ENCODE measurements around the gene KCNA4.

Gene KCNA4

GRCh38 chr11:30016588-30017363 is at the start of gene KCNA4:
Gene KCNA4 (minus strand): TSS chr11:30017030. CDS start chr11:30012678, 4,352 bp downstream.
- H3K36me3 ChIP-seq (ENCODE audit: insufficient read depth): no peaks in the 10 kb centered on the region
- no peaks in the 10 kb centered on the region for H3K27me3 ChIP-seq (ENCODE audit: insufficient read depth, low read depth)
- H3K79me2 ChIP-seq (ENCODE audit: insufficient read depth, low read depth): no peaks in the 10 kb centered on the region
- H3K4me2 ChIP-seq: peak within 1 kb of the TSS; percentile 89
- no peak within 1 kb of the TSS for H3K27ac ChIP-seq
- H3K4me3 ChIP-seq (IDR thresholded peaks at IDR 0.05; ENCODE audit: insufficient read depth, low read depth, low read length): no peak within 1 kb of the TSS
- TF ChIP-seq CTCF (conservative IDR thresholded peaks at IDR 0.05; ENCODE audit: low read depth, low read length): peak; percentile 44
- peak within 1 kb of the TSS; percentile 83 for H2AFZ ChIP-seq (ENCODE audit: low read depth)
- no peaks in the 10 kb centered on the region for H4K20me1 ChIP-seq (ENCODE audit: insufficient read depth)
- no peaks in the 10 kb centered on the region for H3K4me1 ChIP-seq (ENCODE audit: low read depth, poor library complexity, severe bottlenecking)
- H3K9ac ChIP-seq: peak within 1 kb of the TSS; percentile 31; the same call in 1 of the 2 replicates

DNA sequence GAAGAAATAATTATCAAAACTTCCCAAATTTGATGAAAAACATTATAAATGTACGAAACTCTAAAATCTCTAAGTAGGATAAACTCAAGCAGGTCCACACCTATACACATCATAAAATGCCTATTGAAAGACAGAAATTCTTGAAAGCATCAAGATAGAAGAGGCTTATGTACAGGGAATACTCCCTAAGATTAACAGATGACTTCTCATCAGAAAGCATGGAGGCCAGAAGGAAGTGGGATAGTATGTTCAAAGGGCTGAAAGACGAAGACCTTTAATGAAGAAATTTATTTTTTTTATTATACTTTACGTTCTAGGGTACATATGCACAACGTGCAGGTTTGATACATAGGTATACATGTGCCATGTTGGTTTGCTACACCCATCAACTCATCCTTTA is 45.3 kb upstream of the KCNA4 start:
- Histone ChIP-seq H3K4me1 (ENCODE audit: low read depth, poor library complexity, severe bottlenecking) (no peaks in the 10 kb centered on the region), H3K36me3 (ENCODE audit: insufficient read depth) (no peaks in the 10 kb centered on the region), H2AFZ (ENCODE audit: low read depth) (no peak overlapping the region), H3K79me2 (ENCODE audit: insufficient read depth, low read depth) (no peaks in the 10 kb centered on the region), H3K4me3 (IDR thresholded peaks at IDR 0.05; ENCODE audit: insufficient read depth, low read depth, low read length) (no peak overlapping the region), H4K20me1 (ENCODE audit: insufficient read depth) (no peaks in the 10 kb centered on the region), H3K4me2 (no peak overlapping the region), H3K9ac (no peak overlapping the region), H3K27ac (no peak overlapping the region), H3K27me3 (ENCODE audit: insufficient read depth, low read depth) (no peaks in the 10 kb centered on the region)
- no peak for TF ChIP-seq CTCF (conservative IDR thresholded peaks at IDR 0.05; ENCODE audit: low read depth, low read length)

GRCh38 chr11:30059172-30059815 is 42.5 kb upstream of the KCNA4 start:
- Histone ChIP-seq H3K9ac (no peak overlapping the region), H3K27me3 (ENCODE audit: insufficient read depth, low read depth) (no peaks in the 10 kb centered on the region), H3K4me2 (no peak overlapping the region), H2AFZ (ENCODE audit: low read depth) (no peak overlapping the region), H3K36me3 (ENCODE audit: insufficient read depth) (no peaks in the 10 kb centered on the region), H3K27ac (no peak overlapping the region), H3K79me2 (ENCODE audit: insufficient read depth, low read depth) (no peaks in the 10 kb centered on the region), H3K4me1 (ENCODE audit: low read depth, poor library complexity, severe bottlenecking) (no peaks in the 10 kb centered on the region), H3K4me3 (IDR thresholded peaks at IDR 0.05; ENCODE audit: insufficient read depth, low read depth, low read length) (no peak overlapping the region), H4K20me1 (ENCODE audit: insufficient read depth) (no peaks in the 10 kb centered on the region)
- no peak for TF ChIP-seq CTCF (conservative IDR thresholded peaks at IDR 0.05; ENCODE audit: low read depth, low read length)

GRCh38 chr11:30049214-30049613 is 32.4 kb upstream of the KCNA4 start:
- Histone ChIP-seq H3K4me2 (no peak overlapping the region), H3K9ac (no peak overlapping the region), H3K27ac (no peak overlapping the region), H3K4me1 (ENCODE audit: low read depth, poor library complexity, severe bottlenecking) (no peaks in the 10 kb centered on the region), H3K36me3 (ENCODE audit: insufficient read depth) (no peaks in the 10 kb centered on the region), H3K4me3 (IDR thresholded peaks at IDR 0.05; ENCODE audit: insufficient read depth, low read depth, low read length) (no peak overlapping the region), H3K79me2 (ENCODE audit: insufficient read depth, low read depth) (no peaks in the 10 kb centered on the region), H2AFZ (ENCODE audit: low read depth) (no peak overlapping the region), H4K20me1 (ENCODE audit: insufficient read depth) (no peaks in the 10 kb centered on the region), H3K27me3 (ENCODE audit: insufficient read depth, low read depth) (no peaks in the 10 kb centered on the region)
- 0 out of 2 replicates have a peak, but pooled peaks have one; percentile 18 for TF ChIP-seq CTCF (conservative IDR thresholded peaks at IDR 0.05; ENCODE audit: low read depth, low read length)

Data from KMS-11 (cell line).